ENCODE measurements around the gene DTX3L. TPM values are rescaled to one million over a fixed set of nuclear protein-coding genes. Genes with fewer than 3 reads are reported as not detected.

DTX3L gene
- total and polyA plus RNA-seq, 10 of the 15 experiments (the other 5 are each of a cell fraction or from before 2014, with no cell fraction given): 9.9 to 41.4 (median 21.7) TPM

- TF ChIP-seq CUX1 (IDR thresholded peaks at IDR 0.05; ENCODE audit: insufficient replicate concordance, low read depth, low read length) (no peak), ZBTB4 (CRISPR knock-in tag; IDR thresholded peaks at IDR 0.05) (no peak), BHLHE40 (IDR thresholded peaks at IDR 0.05; ENCODE audit: borderline replicate concordance in 1 of 2, low read depth in 2 of 2, low read length in 1 of 2) (peak in 1 of 2 experiments; percentile 27; a peak in 1 of 4 replicates), HCFC1 (IDR thresholded peaks at IDR 0.05; ENCODE audit: low read length) (no peak), CHD1 (IDR thresholded peaks at IDR 0.05; ENCODE audit: low read depth, low read length) (no peak), ZSCAN29 (IDR thresholded peaks at IDR 0.05) (no peak), NRF1 (conservative IDR thresholded peaks at IDR 0.05; ENCODE audit: low read depth, low read length) (no peak), SKIL (IDR thresholded peaks at IDR 0.05; ENCODE audit: low read depth, poor library complexity, severe bottlenecking) (peak; percentile 70), FOXK2 (IDR thresholded peaks at IDR 0.05) (no peak), IRF4 (IDR thresholded peaks at IDR 0.05; ENCODE audit: low read depth, low read length) (peak; percentile 57; the same call in 1 of the 2 replicates), CBX3 (IDR thresholded peaks at IDR 0.05; ENCODE audit: borderline replicate concordance, low read depth) (no peak), RBBP5 (conservative IDR thresholded peaks at IDR 0.05) (no peak), SIX5 (IDR thresholded peaks at IDR 0.05; ENCODE audit: low read depth, low read length, severe bottlenecking) (no peak), USF1 (IDR thresholded peaks at IDR 0.05; ENCODE audit: borderline replicate concordance, extremely low read length, insufficient read depth, low read depth, low read length) (no peak), SRF (IDR thresholded peaks at IDR 0.05; ENCODE audit: low read depth in 2 of 2, low read length in 2 of 2) (no peak), HDAC2 (IDR thresholded peaks at IDR 0.05) (no peak), KDM1A (IDR thresholded peaks at IDR 0.05; ENCODE audit: borderline replicate concordance) (no peak), BCL3 (IDR thresholded peaks at IDR 0.05; ENCODE audit: borderline replicate concordance, insufficient read depth, low read depth, low read length, poor library complexity, severe bottlenecking) (no peak)
Observed at GRCh38 chr3:122589297-122589696, 25.2 kb downstream of the DTX3L start (continued).
